HG03064 (cell line): Measurements from ENCODE around the gene CDCP2.
"Not testable (repeated sequence)": the region's sequence is repeated elsewhere in the genome, so short reads cannot be mapped to it uniquely, and the experiment has no call there.

Experiments used
- ATAC-seq: cut with Tn5 transposase; IDR thresholded peaks from one replicate; pipeline ENCODE4 v1.9.1; 2021; ENCODE audit warnings: low read depth; ENCODE audit not compliant: unreplicated experiment

Gene CDCP2

GRCh38 chr1:54168206-54168965, 15.6 kb upstream of the CDCP2 start:
- ATAC-seq, result no peak

- ATAC-seq, result no peak
Observed at GRCh38 chr1:54167422-54168139, 14.8 kb upstream of the CDCP2 start.

GRCh38 chr1:54166357-54166756, 13.6 kb upstream of the CDCP2 start:
- not testable (repeated sequence) for ATAC-seq

GRCh38 chr1:54165146-54165545, 12.3 kb upstream of the CDCP2 start:
- ATAC-seq, result no peak

- ATAC-seq, result no peak
Observed at GRCh38 chr1:54163573-54163972, 10.8 kb upstream of the CDCP2 start.

- no peak for ATAC-seq
Observed at GRCh38 chr1:54163051-54163450, 10.3 kb upstream of the CDCP2 start.

- ATAC-seq, result no peak
Observed at GRCh38 chr1:54161495-54162168, 8.8 kb upstream of the CDCP2 start.

GRCh38 chr1:54160351-54160750, 7.6 kb upstream of the CDCP2 start:
- ATAC-seq, result no peak

- ATAC-seq, result no peak
Observed at GRCh38 chr1:54159733-54160316, 7.0 kb upstream of the CDCP2 start.

GRCh38 chr1:54158071-54158470, 5.3 kb upstream of the CDCP2 start:
- ATAC-seq, result no peak

- ATAC-seq, result no peak
Observed at GRCh38 chr1:54157401-54157800, 4.6 kb upstream of the CDCP2 start.

- ATAC-seq, result no peak
Observed at GRCh38 chr1:54156986-54157385, 4.2 kb upstream of the CDCP2 start.

GRCh38 chr1:54156201-54156600, 3.4 kb upstream of the CDCP2 start:
- ATAC-seq, result no peak

GRCh38 chr1:54153535-54154439, 987 bp upstream of the CDCP2 start:
- no peak for ATAC-seq

GRCh38 chr1:54151013-54151412, 1.8 kb downstream of the CDCP2 start:
- ATAC-seq, result no peak

GRCh38 chr1:54149734-54150133, 3.1 kb downstream of the CDCP2 start:
- ATAC-seq, result no peak

GRCh38 chr1:54144366-54144765, 8.4 kb downstream of the CDCP2 start:
- no peak for ATAC-seq

GRCh38 chr1:54142146-54142900, 10.5 kb downstream of the CDCP2 start:
- ATAC-seq, result no peak

- no peak for ATAC-seq
Observed at GRCh38 chr1:54139711-54140110, 13.1 kb downstream of the CDCP2 start.
